Ovary (tissue), 9 donors: ENCODE data around the gene BCL3. TPM values are rescaled to one million over a fixed set of nuclear protein-coding genes. Genes with fewer than 3 reads are reported as not detected.

Source experiments
- DNase-seq, 5 donors: peaks; one replicate each; pipeline ENCODE4 v3.0.0-alpha.2; 2019 to 2020
- H3K27ac ChIP-seq, 2 donors: fragments of 200-600 bp; one replicate each; pipeline versions ENCODE4 v1.5.1 to v1.8.0; 2019 to 2022
- H3K27me3 ChIP-seq: fragments of 200-600 bp; one replicate; pipeline ENCODE4 v1.8.0; 2022
- H3K36me3 ChIP-seq: fragments of 200-600 bp; sonication (generic); one replicate; pipeline ENCODE4 v1.5.1; 2019
- H3K4me1 ChIP-seq: one replicate; pipeline ENCODE4 v1.8.1; 2013; ENCODE audit warnings: mild to moderate bottlenecking, moderate library complexity; ENCODE audit not compliant: insufficient read depth
- H3K4me3 ChIP-seq: fragments of 200-600 bp; sonication (generic); one replicate; pipeline ENCODE4 v1.5.1; 2017
- H3K9me3 ChIP-seq, 2 donors: fragments of 200-600 bp in 1 of 2; sonication (generic) in 1 of 2; one replicate each; pipeline versions ENCODE4 v1.5.1 to v1.8.1; 2013 to 2019; ENCODE audit warnings: mild to moderate bottlenecking in 1 of 2, moderate library complexity in 1 of 2
- EP300 ChIP-seq: sonication (generic); formaldehyde crosslinking; IDR thresholded peaks from one replicate; pipeline ENCODE4 v1.6.1; 2017; ENCODE audit warnings: antibody characterized with exemption
- POLR2A ChIP-seq: fragments of 450-650 bp; IDR thresholded peaks from one replicate; pipeline ENCODE4 v1.6.1; 2017; ENCODE audit warnings: antibody characterized with exemption, mild to moderate bottlenecking, moderate library complexity
- WGBS, 3 donors: extraction: QIAGEN DNeasy Blood & Tissue Kit in 1 of 3; methylation state at CpG; one replicate each; pipeline versions ENCODE4 v1.1.5 to v1.1.7; 2013 to 2017; 5-methylcytosine and 5-hydroxymethylcytosine counted together
- intact Hi-C, 4 donors: fragments of 100-400 bp; cut with DNase I; formaldehyde crosslinking; loops; one replicate each; pipeline versions ENCODE4 v1.11.0 to v1.15.1; 2022 to 2023
- polyA plus RNA-seq, 2 donors: library from polyadenylated mRNA; stranded (reverse); fragments of 200-250 nt in 1 of 2; fragments of 350-450 nt in 1 of 2; fragmentation: Illumina TruSeq in 1 of 2; extraction: RNeasy Lipid Tissue Mini Kit (QIAGEN cat#74804) in 1 of 2; gene quantifications; one replicate each; pipeline ENCODE4 v1.2.3, GENCODE V29; 2013 to 2014
- total RNA-seq, 7 donors: library from RNA; depleted of rRNA in 2 of 7; stranded (reverse); fragments of >200 nt in 2 of 7; fragmentation: NEBNext Ultra II Directional in 3 of 7; extraction: Animal tissue kit (Norgen Biotek cat#: 25700) in 3 of 7; gene quantifications; one replicate each; pipeline versions ENCODE4 v1.1.0 to v1.2.4, GENCODE V29; 2016 to 2023
- TF ChIP-seq, protein P1 (sequence below), 3 donors: fragments of 450-650 bp in 2 of 3; fragments of 200-600 bp in 1 of 3; IDR thresholded peaks; one replicate each; pipeline versions ENCODE4 v1.5.1 to v1.8.0; 2016 to 2022; ENCODE audit warnings: antibody characterized with exemption in 3 of 3, mild to moderate bottlenecking in 1 of 3
- donor health status: DM: no; HTN: no; CAD: no; lungs with moderate emphysema.
- donor health status: DM: no; HTN: no; CAD: no.
- donor health status: Bipolar disorder and iron deficiency.
- donor health status: DM: yes; HTN: yes; CAD: no.
- donor health status: DM: no; HTN: no; CAD: no.
- donor health status: DM: yes; HTN: yes; CAD: no.

Gene BCL3
- total and polyA plus RNA-seq, 9 donors: 3.2 to 141 (median 43.4) TPM

DNA sequence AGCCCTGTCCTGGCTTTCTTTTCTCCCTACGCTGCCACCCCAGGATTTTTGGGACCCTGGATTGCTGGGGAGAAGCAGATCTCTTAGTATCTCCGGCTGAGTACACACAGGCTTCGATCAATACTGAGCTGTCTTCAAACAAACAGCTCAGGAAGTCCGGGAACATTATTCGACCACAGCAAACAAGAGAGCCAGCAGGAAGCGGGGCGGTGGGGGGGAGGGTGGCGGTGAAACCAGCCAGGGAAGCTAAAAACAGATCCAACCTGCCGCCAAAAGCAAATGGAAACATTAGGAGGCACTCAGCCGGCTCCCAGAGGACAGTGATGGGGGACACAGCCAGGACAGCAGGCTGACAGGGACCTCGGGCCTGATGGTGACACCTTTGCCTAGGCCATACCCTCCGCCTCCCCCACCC is 48.2 kb downstream of the BCL3 start:
- no peak overlapping the region for H3K4me3 ChIP-seq
- no peak overlapping the region for H3K27ac ChIP-seq
- H3K27me3 ChIP-seq: no peaks in the 10 kb centered on the region
- 22 to 25% (median 25%) methylated on average over 12 of the region's 12 CpGs for WGBS, 3 donors
- no peaks in the 10 kb centered on the region for H3K4me1 ChIP-seq
- DNase-seq: no peak
- intact Hi-C loops: no loop called here
- no peaks in the 10 kb centered on the region for H3K36me3 ChIP-seq
- no peaks in the 10 kb centered on the region for H3K9me3 ChIP-seq
- TF ChIP-seq POLR2A: no peak
- no peak for TF ChIP-seq EP300
- TF ChIP-seq, protein P1, sequence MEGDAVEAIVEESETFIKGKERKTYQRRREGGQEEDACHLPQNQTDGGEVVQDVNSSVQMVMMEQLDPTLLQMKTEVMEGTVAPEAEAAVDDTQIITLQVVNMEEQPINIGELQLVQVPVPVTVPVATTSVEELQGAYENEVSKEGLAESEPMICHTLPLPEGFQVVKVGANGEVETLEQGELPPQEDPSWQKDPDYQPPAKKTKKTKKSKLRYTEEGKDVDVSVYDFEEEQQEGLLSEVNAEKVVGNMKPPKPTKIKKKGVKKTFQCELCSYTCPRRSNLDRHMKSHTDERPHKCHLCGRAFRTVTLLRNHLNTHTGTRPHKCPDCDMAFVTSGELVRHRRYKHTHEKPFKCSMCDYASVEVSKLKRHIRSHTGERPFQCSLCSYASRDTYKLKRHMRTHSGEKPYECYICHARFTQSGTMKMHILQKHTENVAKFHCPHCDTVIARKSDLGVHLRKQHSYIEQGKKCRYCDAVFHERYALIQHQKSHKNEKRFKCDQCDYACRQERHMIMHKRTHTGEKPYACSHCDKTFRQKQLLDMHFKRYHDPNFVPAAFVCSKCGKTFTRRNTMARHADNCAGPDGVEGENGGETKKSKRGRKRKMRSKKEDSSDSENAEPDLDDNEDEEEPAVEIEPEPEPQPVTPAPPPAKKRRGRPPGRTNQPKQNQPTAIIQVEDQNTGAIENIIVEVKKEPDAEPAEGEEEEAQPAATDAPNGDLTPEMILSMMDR (IDR thresholded peaks at IDR 0.05): no peak

DNA sequence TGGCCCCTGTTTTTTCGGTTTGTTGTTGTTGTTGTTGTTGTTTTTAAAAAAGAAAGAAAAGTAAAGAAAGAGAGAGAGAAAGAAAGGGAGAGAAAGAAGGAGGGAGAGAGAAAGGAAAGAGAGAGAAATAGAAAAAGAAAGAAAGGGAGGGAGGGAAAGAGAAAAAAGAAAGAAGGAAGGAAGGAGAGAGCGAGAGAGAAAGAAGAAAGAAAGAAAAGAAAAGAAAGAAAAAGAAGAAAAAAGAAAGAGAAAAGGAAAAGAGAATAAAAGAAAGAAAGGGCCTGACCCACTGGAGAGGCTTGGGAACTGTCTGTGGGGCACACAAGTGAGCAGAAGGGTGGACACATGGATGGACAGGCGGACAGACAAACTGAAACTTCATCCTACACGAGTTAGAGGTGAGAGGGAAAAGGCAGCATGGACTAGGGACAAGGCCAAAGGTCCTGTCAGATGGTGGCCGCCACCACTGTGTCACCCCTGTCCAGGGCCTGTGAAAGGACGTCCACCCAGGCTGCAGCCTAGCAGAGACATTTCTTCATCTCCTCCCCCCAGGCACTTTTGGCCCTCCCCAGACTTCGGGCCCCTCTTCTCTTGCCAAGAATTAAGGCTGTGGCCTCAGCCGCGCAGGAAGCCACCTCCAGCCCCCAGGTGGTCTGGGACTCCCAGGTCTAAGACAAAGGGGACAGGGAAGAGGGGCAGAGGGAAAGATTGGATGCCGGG is 51.3 kb downstream of the BCL3 start:
- no peaks in the 10 kb centered on the region for H3K36me3 ChIP-seq
- intact Hi-C loops: loop anchor here in 2 of 4 donors (2.0 to 5.0 kb wide), 2 partner anchors 43 to 45 kb away; no protein-coding TSS in a partner anchor
- H3K27ac ChIP-seq: no peak overlapping the region
- no peaks in the 10 kb centered on the region for H3K9me3 ChIP-seq
- TF ChIP-seq, protein P1 (IDR thresholded peaks at IDR 0.05): no peak
- TF ChIP-seq EP300 (no peak), POLR2A (no peak)
- 71 to 72% (median 71%) methylated on average over 10 of the region's 10 CpGs for WGBS, 3 donors
- no peak overlapping the region for H3K4me3 ChIP-seq
- no peaks in the 10 kb centered on the region for H3K4me1 ChIP-seq
- H3K27me3 ChIP-seq: no peaks in the 10 kb centered on the region
- no peak for DNase-seq

DNA sequence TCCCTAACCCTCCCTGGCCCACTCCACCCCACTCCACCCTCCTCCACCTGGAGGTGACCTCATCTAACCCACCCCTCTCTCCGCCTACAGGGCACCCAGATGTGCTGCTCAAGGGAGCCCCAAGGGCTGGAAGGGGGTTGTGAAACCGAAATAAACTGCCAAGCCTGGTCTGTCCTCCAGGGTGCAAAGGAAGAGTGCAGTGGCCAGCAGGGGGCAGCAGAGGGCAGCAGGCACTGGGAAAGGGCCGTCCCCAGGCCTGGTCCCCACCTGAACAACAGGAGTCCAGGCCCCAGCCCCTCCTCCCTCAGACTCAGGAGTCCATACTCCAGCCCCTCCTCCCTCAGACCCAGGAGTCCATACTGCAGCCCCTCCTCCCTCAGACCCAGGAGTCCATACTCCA is 52.0 kb downstream of the BCL3 start:
- Histone ChIP-seq H3K4me1 (no peaks in the 10 kb centered on the region), H3K9me3 (no peaks in the 10 kb centered on the region), H3K27me3 (no peaks in the 10 kb centered on the region), H3K4me3 (no peak overlapping the region), H3K36me3 (no peaks in the 10 kb centered on the region), H3K27ac (no peak overlapping the region)
- DNase-seq: peak; percentile 83 to 92 (median 90)
- TF ChIP-seq EP300 (no peak), POLR2A (no peak)
- TF ChIP-seq, protein P1 (IDR thresholded peaks at IDR 0.05): peak; percentile 92 to 95 (median 95)
- 2 to 11% (median 7%) methylated on average over 3 of the region's 3 CpGs for WGBS, 3 donors
- intact Hi-C loops: loop anchor here in 2 of 4 donors (2.0 to 5.0 kb wide), 2 partner anchors 42 to 44 kb away; no protein-coding TSS in a partner anchor

DNA sequence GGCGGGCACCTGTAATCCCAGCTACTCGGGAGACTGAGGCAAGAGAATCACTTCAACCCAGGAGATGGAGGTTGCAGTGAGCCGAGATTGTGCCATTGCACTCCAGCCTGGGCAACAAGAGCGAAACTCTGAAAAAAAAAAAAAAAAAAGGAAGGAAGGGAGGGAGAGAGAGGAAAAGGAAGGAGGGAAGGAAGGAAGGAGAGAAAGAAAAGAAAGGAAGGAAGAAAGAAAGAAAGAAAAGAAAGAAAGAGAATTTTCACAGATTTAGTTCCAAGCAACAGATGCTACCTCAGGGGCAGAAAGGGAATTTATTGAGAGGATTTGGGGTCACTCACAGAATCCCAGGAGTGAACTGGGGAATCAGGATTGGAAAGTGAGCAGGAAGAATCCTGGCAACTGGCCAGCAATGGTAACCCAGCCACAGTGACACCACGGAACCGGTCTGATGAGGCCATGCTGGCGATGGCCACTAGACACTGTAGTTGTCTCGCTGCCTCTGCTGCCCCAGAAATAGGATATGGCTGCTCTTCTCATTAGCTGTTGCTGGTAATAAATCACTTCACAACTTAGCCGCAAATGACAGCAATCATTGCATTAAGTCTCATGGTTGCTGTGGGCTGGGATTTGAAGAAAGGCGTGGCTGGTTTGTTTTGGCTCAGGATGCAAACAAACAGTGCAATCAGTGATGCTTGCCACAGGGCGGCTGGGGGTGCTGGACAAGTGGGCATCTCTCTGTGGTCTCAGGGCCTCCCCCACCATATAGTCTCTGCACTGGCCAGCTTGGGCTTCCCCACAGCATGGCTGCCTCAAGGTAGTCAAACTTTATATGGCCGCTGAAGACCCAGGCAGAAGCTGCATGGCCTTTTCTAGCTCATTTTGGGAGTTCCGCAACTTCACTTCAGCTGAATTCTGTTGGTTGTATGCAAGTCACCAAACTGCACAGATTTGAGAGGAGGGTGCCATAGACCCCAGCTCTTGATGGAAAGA is 55.2 kb downstream of the BCL3 start:
- Histone ChIP-seq H3K4me1 (peaks cover 8% of the 10 kb centered on the region), H3K9me3 (no peaks in the 10 kb centered on the region), H3K27me3 (no peaks in the 10 kb centered on the region), H3K27ac (no peak overlapping the region), H3K36me3 (no peaks in the 10 kb centered on the region), H3K4me3 (no peak overlapping the region)
- TF ChIP-seq, protein P1 (IDR thresholded peaks at IDR 0.05): no peak
- TF ChIP-seq EP300 (no peak), POLR2A (no peak)
- WGBS, 3 donors: 90 to 94% (median 92%) methylated on average over 13 of the region's 13 CpGs
- intact Hi-C loops: loop anchor here in 2 of 4 donors (2.0 to 5.0 kb wide), 2 partner anchors 39 to 41 kb away; no protein-coding TSS in a partner anchor
- DNase-seq: no peak
